Measurements from ENCODE around the gene CADM3. TPM values are rescaled to one million over a fixed set of nuclear protein-coding genes. Genes with fewer than 3 reads are reported as not detected.

CADM3 gene
- total and polyA plus RNA-seq, 2 experiments from 2014 or later = 2.0 to 4.4 TPM

DNA sequence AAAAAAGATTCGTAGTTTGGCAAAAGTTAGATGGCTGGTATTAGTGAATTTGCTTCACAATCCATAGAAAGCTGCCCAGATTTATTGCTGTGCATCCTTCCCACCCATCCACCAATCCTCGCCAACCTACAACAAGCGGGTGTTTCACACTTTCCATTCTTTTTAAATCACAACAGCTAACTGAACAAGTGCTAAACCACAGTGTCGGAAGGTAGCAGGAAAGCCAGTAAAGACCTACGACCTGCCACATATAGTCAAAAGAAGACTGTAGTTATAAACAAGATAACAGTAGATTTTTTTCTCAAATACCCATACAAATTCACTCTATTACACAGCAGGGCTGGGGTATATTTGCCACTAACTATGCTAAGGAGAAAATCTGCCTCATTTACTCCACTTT lies 47.8 kb upstream of the CADM3 start:
- Mint-ChIP-seq H3K36me3 (ENCODE audit: low read depth) (no peaks in the 10 kb centered on the region), H3K4me3 (no peak overlapping the region), H3K9me3 (no peaks in the 10 kb centered on the region), H3K27me3 (ENCODE audit: insufficient read depth, low read depth, poor library complexity) (no peaks in the 10 kb centered on the region), H3K4me1 (peaks cover 15% of the 10 kb centered on the region), H3K27ac (no peak overlapping the region)
- ATAC-seq (no peak), DNase-seq (ENCODE audit: low spot score) (no peak)
- Histone ChIP-seq H4K20me1 (replicated peaks; ENCODE audit: insufficient read depth) (no peaks in the 10 kb centered on the region), H3K36me3 (ENCODE audit: insufficient read depth) (no peaks in the 10 kb centered on the region), H3K9me2 (ENCODE audit: insufficient read depth) (no peaks in the 10 kb centered on the region), H3K27ac (ENCODE audit: low read depth) (no peak overlapping the region), H3F3A (replicated peaks; ENCODE audit: low read depth) (no peaks in the 10 kb centered on the region), H3K4me1 (ENCODE audit: insufficient read depth) (peaks cover 9% of the 10 kb centered on the region; the same call in 1 of the 2 replicates), H3K27me3 (ENCODE audit: insufficient read depth) (no peaks in the 10 kb centered on the region), H3K4me3 (no peak overlapping the region), H3K79me2 (replicated peaks; ENCODE audit: insufficient read depth) (no peaks in the 10 kb centered on the region), H3K4me2 (no peak overlapping the region), H2AFZ (no peak overlapping the region)
- TF ChIP-seq NANOG (IDR thresholded peaks at IDR 0.05; ENCODE audit: borderline replicate concordance) (no peak), STAT1 (IDR thresholded peaks at IDR 0.05; ENCODE audit: unreplicated experiment) (no peak), JUNB (IDR thresholded peaks at IDR 0.05; ENCODE audit: unreplicated experiment) (no peak), EZH2phosphoT487 (IDR thresholded peaks at IDR 0.05; ENCODE audit: unreplicated experiment) (no peak), ZNF114 (CRISPR knock-in tag; IDR thresholded peaks at IDR 0.05) (no peak), ZNF331 (CRISPR knock-in tag; IDR thresholded peaks at IDR 0.05; ENCODE audit: low read depth) (no peak), EZH2 (IDR thresholded peaks at IDR 0.05; ENCODE audit: low read depth, unreplicated experiment) (no peak), POLR2AphosphoS5 (IDR thresholded peaks at IDR 0.05; ENCODE audit: low read depth) (no peak), CREB1 (CRISPR knock-in tag; IDR thresholded peaks at IDR 0.05; ENCODE audit: low read depth) (no peak)
- TF ChIP-seq, protein P1, sequence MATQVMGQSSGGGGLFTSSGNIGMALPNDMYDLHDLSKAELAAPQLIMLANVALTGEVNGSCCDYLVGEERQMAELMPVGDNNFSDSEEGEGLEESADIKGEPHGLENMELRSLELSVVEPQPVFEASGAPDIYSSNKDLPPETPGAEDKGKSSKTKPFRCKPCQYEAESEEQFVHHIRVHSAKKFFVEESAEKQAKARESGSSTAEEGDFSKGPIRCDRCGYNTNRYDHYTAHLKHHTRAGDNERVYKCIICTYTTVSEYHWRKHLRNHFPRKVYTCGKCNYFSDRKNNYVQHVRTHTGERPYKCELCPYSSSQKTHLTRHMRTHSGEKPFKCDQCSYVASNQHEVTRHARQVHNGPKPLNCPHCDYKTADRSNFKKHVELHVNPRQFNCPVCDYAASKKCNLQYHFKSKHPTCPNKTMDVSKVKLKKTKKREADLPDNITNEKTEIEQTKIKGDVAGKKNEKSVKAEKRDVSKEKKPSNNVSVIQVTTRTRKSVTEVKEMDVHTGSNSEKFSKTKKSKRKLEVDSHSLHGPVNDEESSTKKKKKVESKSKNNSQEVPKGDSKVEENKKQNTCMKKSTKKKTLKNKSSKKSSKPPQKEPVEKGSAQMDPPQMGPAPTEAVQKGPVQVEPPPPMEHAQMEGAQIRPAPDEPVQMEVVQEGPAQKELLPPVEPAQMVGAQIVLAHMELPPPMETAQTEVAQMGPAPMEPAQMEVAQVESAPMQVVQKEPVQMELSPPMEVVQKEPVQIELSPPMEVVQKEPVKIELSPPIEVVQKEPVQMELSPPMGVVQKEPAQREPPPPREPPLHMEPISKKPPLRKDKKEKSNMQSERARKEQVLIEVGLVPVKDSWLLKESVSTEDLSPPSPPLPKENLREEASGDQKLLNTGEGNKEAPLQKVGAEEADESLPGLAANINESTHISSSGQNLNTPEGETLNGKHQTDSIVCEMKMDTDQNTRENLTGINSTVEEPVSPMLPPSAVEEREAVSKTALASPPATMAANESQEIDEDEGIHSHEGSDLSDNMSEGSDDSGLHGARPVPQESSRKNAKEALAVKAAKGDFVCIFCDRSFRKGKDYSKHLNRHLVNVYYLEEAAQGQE (IDR thresholded peaks at IDR 0.05; ENCODE audit: unreplicated experiment) = no peak
- TF ChIP-seq, protein P2, sequence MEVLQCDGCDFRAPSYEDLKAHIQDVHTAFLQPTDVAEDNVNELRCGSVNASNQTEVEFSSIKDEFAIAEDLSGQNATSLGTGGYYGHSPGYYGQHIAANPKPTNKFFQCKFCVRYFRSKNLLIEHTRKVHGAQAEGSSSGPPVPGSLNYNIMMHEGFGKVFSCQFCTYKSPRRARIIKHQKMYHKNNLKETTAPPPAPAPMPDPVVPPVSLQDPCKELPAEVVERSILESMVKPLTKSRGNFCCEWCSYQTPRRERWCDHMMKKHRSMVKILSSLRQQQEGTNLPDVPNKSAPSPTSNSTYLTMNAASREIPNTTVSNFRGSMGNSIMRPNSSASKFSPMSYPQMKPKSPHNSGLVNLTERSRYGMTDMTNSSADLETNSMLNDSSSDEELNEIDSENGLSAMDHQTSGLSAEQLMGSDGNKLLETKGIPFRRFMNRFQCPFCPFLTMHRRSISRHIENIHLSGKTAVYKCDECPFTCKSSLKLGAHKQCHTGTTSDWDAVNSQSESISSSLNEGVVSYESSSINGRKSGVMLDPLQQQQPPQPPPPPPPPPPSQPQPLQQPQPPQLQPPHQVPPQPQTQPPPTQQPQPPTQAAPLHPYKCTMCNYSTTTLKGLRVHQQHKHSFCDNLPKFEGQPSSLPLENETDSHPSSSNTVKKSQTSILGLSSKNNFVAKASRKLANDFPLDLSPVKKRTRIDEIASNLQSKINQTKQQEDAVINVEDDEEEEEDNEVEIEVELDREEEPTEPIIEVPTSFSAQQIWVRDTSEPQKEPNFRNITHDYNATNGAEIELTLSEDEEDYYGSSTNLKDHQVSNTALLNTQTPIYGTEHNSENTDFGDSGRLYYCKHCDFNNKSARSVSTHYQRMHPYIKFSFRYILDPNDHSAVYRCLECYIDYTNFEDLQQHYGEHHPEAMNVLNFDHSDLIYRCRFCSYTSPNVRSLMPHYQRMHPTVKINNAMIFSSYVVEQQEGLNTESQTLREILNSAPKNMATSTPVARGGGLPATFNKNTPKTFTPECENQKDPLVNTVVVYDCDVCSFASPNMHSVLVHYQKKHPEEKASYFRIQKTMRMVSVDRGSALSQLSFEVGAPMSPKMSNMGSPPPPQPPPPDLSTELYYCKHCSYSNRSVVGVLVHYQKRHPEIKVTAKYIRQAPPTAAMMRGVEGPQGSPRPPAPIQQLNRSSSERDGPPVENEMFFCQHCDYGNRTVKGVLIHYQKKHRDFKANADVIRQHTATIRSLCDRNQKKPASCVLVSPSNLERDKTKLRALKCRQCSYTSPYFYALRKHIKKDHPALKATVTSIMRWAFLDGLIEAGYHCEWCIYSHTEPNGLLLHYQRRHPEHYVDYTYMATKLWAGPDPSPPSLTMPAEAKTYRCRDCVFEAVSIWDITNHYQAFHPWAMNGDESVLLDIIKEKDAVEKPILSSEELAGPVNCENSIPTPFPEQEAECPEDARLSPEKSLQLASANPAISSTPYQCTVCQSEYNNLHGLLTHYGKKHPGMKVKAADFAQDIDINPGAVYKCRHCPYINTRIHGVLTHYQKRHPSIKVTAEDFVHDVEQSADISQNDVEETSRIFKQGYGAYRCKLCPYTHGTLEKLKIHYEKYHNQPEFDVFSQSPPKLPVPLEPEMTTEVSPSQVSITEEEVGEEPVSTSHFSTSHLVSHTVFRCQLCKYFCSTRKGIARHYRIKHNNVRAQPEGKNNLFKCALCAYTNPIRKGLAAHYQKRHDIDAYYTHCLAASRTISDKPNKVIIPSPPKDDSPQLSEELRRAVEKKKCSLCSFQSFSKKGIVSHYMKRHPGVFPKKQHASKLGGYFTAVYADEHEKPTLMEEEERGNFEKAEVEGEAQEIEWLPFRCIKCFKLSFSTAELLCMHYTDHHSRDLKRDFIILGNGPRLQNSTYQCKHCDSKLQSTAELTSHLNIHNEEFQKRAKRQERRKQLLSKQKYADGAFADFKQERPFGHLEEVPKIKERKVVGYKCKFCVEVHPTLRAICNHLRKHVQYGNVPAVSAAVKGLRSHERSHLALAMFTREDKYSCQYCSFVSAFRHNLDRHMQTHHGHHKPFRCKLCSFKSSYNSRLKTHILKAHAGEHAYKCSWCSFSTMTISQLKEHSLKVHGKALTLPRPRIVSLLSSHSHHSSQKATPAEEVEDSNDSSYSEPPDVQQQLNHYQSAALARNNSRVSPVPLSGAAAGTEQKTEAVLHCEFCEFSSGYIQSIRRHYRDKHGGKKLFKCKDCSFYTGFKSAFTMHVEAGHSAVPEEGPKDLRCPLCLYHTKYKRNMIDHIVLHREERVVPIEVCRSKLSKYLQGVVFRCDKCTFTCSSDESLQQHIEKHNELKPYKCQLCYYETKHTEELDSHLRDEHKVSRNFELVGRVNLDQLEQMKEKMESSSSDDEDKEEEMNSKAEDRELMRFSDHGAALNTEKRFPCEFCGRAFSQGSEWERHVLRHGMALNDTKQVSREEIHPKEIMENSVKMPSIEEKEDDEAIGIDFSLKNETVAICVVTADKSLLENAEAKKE (CRISPR knock-in tag; IDR thresholded peaks at IDR 0.05) = no peak
- TF ChIP-seq, protein P3, sequence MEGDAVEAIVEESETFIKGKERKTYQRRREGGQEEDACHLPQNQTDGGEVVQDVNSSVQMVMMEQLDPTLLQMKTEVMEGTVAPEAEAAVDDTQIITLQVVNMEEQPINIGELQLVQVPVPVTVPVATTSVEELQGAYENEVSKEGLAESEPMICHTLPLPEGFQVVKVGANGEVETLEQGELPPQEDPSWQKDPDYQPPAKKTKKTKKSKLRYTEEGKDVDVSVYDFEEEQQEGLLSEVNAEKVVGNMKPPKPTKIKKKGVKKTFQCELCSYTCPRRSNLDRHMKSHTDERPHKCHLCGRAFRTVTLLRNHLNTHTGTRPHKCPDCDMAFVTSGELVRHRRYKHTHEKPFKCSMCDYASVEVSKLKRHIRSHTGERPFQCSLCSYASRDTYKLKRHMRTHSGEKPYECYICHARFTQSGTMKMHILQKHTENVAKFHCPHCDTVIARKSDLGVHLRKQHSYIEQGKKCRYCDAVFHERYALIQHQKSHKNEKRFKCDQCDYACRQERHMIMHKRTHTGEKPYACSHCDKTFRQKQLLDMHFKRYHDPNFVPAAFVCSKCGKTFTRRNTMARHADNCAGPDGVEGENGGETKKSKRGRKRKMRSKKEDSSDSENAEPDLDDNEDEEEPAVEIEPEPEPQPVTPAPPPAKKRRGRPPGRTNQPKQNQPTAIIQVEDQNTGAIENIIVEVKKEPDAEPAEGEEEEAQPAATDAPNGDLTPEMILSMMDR (conservative IDR thresholded peaks at IDR 0.05; ENCODE audit: low read depth in 2 of 2) = no peak
- TF ChIP-seq, protein P4, sequence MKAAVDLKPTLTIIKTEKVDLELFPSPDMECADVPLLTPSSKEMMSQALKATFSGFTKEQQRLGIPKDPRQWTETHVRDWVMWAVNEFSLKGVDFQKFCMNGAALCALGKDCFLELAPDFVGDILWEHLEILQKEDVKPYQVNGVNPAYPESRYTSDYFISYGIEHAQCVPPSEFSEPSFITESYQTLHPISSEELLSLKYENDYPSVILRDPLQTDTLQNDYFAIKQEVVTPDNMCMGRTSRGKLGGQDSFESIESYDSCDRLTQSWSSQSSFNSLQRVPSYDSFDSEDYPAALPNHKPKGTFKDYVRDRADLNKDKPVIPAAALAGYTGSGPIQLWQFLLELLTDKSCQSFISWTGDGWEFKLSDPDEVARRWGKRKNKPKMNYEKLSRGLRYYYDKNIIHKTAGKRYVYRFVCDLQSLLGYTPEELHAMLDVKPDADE (IDR thresholded peaks at IDR 0.05) = no peak
